Superior temporal gyrus (tissue), 1 donor: ENCODE results near the gene PRDM13.
"Not testable (repeated sequence)": the region's sequence is repeated elsewhere in the genome, so short reads cannot be mapped to it uniquely, and the experiment has no call there.

Source experiments
- DNase-seq: peaks from one replicate; pipeline ENCODE4 v3.0.0-alpha.2; 2016; ENCODE audit errors: extremely low spot score

PRDM13 gene

DNA sequence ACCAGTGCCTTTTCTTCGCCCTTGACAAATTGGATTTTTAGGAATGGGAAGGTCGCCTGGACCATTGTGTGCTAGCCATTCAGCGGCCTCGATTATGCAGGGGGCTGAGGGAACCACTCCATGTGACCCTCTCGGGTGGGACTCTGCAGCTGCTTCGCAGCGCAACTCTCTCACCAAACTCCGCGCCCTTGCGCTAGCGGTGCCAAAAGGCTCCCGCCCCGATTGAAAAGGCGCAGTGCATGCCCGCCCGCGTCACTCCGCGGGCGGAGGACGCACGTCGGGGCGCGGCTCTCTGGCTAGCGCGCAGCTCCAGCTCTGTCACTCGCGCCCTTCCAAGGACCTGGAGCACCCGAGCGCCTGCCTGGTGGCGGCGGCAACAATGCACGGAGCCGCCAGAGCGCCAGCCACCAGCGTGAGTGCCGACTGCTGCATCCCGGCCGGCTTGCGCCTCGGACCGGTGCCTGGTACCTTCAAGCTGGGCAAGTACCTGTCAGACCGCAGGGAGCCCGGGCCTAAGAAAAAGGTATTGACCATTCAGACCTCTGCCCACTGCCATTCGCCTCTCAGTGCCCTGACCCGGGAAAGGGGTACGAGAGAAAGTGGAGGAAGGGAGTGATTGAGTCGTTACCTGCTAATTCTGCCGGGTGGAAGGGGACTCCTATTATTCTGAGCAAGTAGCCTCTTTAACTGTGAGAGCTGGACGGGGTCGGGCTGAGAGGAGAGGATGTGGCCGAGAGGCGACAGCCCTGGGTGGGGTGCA, at the start of gene PRDM13:
Gene PRDM13 (plus strand): TSS at position 178 of the 760 bp plus-strand sequence. CDS start 202 bp downstream, at position 380.
- no peak for DNase-seq

DNA sequence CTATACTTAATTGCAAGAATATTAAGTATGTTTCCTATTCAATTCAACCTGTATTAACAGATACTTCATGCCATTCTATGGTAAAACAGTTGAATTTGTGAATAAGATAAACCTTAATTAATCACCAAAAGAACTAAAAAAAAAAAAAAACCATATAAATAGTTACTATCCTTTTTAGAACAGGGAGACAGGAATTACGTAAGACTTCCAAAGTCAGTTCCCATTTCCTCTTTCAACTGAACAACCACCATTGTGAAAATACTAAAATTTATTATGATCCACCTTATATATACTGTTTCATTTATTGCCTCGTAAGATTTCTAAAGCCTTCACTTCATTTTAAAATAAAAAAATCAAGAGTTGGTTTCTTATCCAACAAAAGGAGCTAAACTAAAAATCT, 47.6 kb upstream of the PRDM13 start:
- no peak for DNase-seq

DNA sequence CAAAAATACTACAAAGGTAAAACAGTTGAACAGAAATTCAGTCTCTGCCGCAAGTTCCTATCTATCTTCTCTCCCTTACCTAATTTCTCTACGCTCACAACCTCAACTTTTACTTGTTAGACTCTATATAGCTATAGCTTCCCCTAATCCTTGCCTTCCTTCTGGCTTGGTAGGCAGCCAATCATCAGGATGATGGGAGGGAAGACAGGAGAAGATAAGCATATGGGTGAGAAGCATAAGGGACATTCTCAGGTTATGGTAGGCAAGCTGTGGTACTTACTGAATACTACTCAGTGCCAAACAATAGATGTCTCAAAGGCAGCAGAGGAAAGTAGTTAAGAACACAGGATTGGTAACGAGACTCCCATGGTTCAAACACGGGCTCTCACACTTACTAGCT, 46.0 kb upstream of the PRDM13 start:
- no peak for DNase-seq

DNA sequence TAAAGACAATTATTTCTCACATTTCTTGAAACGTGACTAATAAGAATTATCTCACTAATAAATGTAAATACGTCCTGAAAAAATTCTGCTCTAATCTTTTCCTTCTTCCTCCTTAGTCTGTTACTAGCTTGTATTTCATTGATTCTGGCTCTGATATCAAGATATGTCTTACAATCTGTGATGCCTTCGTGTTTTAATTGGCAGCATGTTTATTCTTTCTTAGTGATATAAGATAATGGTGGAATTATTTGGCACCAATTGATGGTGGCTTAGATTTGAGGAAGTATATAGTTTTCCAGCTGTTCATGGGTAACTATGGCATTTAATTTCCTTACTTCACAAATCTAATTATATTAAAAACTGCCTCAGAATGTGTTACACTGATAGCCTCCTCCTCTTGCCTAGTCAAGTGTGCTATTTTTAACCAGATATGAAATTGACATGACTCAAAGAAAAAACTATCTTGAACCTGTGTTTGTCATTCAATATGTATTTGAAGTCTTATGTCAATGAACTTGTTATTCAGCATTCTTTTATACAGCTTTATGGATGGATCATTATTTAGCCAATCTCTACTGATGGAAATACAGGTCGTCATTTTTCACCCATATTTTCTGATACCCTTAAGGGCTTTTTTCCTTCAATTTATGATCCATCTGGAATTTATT, 43.4 kb upstream of the PRDM13 start:
- no peak for DNase-seq

DNA sequence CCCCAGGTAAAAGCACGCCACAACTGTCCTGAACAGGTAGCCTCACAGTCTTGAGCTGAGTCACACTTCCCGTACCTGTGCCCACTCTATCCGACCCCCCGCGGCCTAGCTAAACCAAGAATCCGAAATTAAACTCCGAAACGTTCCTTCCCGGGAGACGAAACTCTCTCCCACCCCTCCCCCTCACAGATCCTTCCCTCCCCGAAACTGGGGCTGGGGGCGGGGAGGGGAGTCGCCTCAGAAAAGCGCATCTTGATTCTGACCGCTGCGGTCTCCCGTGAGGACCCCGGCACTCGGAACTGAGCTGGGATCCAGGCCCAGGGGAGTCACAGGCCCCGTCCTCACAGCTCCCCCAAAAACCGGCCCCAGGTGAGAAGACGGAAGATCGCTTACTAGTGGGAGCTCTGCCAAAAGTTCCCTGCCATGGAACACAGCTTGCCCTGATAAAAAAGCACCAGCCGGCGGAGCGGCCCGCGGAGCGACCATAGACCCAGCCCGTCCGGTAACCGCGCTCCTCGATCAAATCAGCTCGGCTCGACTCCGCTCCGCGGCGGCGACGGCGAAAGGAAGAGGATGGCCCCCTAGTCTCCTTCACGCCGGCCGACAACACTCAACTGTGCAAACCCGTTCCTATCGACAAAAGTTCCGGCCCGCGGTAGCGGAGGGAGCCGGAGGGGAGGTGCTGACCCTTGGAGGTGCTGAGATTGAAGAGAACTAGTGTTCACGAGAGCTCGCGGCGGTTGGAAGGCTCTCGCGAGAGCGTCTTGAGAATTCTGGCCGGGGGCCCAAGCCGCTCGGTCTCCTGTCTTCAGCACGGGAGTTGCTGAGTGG, 38.3 kb upstream of the PRDM13 start, which contains the start of gene CCNC:
Gene CCNC (minus strand): TSS at position 558 of the 831 bp plus-strand sequence. CDS start 133 bp downstream, at position 425.
- DNase-seq = peak; percentile 82

DNA sequence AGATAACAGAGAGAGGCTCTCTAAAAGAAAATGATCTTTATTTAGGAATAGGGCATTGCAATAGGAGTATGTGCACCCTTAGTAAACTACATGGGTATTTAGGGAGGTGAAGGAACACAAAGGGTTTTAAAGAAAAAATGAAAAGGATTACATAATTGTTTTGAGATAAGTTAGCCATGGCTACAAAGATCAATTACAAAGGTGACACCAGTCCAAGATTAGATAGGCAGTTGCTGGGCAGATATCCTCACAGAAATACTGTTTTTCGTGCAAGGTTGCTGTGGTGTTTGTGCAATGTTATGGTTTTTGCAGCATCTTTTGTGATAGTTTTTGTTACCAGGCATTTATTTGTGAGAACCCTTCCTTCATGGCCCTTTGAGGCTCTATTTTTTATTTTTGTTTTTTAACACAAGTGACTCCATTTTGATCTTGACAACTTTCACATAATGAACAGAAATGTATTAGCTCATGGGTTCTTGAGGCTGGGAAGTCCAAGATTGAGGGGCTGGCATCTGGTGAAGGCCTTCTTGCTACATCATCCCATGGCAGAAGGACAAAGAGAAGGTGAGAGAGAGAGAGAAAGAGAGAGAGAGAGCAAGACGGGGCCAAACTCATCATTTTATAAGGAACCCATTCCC, 32.5 kb upstream of the PRDM13 start:
- DNase-seq = no peak

DNA sequence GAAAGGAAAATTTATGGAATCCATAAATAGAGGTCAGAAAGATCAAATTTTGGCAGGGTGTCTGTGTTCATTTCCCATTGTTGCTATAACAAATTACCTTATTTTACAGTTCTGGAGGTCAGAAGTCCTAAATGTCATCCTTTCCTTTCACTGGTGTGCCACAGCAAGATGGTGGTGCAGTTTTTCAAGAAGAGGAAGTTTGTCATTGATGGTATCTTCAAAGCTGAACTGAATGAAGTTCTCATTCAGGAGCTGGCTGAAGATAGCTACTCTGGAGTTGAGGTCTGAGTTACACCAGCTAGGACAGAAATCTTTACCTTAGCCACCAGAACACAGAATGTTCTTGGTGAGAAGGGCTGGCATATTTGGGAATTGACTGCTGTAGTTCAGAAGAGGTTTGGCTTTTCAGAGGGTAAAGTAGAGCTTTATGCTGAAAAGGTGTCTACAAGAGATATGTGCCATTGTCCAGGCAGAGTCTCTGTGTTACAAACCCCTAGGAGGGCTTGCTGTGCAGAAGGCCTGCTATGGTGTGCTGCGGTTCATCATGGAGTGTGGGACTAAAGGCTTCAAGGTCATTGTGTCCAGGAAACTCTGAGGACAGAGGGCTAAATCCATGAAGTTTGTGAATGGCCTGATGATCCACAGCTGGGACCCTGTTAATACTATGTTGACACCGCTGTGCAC, 30.9 kb upstream of the PRDM13 start:
- no peak for DNase-seq

DNA sequence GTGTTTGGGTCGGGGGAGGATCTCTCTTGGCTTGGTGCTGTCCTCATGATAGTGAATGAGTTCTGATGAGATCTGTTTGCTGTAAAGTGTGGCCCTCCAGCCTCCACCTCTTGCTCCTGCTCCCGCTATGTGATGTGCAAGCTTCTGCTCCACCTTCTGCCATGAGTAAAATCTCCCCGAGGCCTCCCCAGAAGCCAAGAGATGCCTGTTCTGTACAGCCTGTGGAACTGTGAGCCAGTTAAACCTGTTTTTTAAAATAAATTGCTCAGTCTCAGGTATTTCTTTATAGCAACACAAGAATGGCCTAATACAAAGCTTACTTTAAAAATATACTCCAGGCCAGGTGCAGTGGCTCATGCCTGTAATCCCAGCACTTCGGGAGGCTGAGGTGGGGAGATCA, 26.9 kb upstream of the PRDM13 start:
- DNase-seq = no peak

DNA sequence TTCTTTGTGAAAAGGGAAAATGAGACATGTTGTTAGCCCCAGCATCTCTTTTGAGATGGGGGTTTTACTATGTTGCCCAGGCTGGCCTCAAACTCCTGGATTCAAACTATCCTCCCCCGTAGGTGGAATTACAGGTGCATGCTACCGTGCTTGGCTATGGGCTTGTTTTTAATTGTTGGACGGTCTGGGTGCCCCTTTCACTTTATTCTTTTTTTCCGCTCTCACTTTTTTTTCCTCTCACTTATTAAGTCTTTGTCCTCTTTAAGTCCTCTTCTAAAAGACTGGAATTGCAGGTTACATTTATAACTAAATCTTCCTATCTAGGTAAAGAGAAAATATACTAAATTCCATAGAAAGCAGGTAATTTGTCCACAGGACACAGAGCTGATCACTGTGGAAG, 18.8 kb upstream of the PRDM13 start:
- DNase-seq = no peak

DNA sequence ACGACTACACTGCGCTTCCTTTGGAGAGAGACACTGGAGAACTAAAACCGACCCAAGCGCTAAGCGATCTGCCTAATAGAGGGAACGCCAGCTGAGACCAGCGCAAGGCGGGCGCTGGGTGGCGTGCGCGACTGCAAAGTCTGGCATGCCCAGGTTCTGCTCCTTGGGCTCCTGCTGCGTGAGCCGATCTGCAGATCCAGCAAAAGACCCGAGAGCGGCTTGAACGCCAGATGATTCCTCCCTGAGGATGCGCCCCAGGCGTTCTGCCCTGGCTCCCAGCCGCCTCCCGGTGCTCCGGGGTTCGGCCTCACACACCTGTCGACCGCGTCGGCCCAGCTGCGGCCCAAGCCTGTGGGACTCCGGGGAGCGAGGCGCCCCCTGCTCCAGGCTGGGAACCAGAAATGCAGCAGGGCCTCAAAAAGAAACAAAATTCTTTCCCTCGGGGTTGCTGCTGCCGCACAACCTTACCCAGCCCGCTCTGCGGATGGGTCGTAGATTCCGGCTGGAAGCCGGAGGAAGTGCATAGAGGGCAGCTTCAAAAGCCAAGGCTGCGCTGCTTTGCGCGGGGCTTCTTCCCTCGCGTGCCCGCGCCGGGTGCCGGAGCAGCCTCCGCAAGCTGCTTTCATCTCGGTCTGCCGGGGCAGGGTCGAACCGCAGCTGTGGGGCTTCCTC, 17.9 kb upstream of the PRDM13 start:
- no peak for DNase-seq

DNA sequence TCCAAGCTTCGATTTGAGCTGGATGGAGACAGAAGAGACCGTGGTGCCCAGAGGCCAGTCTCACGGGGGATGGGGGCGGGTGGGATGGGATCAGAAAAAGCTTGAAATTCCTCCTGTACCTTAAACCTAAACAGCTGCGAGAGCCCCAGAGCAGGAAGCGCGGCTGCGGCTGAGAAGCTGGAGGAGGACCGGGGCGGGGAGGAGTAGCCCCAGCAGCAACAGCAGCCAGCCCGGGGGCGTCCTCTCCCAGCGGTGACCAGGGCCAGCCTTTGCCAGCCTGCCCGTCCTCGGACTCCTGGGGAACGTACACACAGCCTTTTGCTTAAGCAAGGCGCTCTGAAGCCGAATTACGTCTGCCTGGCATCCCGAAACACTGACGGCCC, 17.4 kb upstream of the PRDM13 start:
- DNase-seq = no peak

DNA sequence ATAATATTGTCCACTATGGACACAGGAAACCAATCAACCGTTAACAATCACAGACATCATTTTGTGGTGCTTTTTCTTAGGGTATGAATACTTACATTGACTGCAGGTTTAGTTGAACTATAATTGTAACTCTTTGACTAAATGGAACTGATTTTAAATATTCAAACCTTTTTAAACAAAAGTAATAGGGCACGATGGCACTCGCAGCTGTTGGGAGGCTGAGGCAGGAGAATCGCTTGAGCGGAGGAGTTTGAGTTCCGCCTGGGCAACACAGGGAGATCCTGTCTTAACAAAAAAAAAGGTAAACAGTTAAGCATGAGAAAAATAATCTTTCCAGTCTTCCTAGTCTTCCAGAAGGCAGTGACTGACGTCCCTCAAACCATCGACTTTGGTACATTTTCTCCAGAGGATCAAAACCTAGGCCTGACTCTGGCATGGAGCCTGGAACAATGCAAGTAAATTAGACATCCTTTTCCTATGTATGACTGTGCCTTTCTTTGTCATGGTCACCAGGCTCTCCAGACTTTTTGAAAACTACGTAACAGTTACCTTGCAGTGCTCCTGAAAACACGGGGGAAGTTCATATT, 16.6 kb upstream of the PRDM13 start:
- DNase-seq = no peak

DNA sequence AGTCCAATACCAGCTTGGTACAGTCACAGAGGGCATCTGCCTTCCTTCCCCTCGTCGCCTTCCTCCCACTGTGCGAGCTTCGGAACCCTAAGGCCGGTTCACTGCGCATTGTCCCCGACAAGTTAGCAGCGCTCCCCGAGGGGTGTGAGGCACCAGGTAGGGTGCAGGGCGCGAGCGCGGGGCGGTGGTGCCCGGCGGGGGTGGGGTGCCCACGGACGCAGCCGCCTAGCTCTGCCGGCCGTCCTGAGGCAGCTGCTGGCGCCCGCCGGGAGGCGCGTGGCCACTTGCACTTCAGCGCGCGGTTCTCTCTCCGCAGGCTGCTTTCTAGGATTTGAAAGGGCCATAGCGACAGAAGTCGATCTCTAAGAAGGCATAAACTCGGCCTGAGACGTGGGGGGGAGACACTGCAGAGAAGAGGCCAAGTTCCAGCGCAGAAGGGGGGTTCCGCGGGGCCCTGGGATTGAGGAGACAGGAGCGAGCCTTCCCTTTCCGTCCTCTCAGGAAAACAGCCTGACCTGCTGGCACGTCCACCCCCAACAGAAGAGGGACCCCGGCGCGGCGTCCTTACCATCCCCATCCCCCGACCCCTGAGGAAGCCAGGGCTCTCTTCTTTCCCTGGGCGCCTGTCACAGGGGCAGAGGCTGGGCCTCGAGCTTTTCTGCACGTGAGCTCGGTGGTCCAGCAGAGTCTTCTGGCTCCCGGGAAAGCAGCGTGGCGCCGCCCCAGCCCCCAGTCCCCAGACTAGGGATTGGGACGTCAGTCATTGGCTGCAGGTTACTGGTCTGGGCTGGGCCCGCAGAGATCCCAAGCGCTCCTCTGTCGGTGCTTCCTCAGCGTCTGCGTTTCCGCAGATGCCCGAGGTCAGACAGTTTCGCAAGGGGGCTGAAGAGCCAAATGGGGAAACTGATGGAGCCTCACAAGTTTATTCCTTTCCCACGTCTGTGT, 15.6 kb upstream of the PRDM13 start:
- no peak for DNase-seq

DNA sequence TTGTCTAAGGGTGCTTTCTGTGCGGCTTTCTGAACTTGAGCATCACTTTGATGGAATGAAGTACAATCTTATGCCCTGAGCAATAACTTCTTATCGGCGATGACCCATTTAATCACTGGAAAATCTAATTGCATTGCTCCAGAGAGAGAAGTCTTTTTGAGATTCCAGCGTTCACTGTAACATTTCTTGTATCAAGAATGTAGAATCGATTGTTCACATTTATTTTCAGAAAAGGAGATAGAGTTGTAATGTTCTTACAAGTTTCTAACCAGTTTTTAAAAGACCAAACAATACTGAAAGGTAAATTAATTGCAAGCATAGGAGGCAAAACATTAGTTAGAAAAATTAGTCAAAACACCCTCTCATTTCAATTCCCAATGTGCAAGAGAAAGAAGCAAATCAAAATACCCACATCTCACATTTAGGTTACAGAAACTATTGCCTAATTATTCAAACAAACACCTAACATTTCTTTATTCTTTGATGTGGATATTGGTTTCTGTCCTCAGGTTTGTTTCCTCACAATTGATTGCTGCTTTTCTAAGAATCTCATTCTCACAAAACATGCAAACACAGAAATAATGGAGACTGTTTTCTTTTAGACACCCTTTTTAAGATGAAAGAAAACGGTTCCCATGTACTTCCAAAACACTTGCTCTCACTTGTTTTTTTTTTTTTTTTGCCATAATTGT, 14.8 kb upstream of the PRDM13 start:
- DNase-seq = no peak

DNA sequence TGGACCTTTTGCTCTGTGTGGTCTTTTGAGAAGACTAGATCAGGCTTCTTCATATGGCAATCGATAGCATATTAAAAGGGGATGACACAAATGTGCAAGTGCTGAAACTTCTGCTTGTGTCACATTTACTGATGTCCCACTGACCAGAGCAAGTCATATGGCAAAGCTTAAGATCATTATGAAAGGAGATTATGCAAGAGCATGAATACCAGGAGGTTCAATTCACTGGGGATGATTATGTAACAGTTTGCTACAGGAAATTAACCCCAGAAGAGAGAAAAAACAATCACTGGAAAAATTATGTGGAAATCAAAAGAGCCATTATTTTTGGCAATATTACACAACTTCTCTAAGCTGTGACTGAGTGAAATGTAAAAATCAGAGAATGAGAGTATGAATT, 13.7 kb upstream of the PRDM13 start:
- DNase-seq = no peak

DNA sequence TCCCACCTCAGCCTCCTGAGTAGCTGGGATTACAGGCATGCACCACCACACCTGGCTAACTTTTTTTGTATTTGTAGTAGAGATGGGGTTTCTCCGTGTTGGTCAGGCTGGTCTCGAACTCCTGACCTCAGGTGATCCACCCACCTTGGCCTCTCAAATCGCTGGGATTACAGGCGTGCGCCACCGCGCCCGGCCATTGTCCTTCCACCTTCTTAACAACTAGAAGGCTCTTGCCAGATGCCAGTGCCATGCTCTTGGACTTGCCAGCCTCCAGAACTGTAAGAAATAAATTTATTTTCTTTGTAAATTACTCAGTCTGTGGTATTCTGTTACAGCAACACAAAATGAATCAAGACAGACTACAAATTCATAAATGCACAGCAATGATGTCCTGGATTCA, 11.9 kb upstream of the PRDM13 start:
- DNase-seq = not testable (repeated sequence)

DNA sequence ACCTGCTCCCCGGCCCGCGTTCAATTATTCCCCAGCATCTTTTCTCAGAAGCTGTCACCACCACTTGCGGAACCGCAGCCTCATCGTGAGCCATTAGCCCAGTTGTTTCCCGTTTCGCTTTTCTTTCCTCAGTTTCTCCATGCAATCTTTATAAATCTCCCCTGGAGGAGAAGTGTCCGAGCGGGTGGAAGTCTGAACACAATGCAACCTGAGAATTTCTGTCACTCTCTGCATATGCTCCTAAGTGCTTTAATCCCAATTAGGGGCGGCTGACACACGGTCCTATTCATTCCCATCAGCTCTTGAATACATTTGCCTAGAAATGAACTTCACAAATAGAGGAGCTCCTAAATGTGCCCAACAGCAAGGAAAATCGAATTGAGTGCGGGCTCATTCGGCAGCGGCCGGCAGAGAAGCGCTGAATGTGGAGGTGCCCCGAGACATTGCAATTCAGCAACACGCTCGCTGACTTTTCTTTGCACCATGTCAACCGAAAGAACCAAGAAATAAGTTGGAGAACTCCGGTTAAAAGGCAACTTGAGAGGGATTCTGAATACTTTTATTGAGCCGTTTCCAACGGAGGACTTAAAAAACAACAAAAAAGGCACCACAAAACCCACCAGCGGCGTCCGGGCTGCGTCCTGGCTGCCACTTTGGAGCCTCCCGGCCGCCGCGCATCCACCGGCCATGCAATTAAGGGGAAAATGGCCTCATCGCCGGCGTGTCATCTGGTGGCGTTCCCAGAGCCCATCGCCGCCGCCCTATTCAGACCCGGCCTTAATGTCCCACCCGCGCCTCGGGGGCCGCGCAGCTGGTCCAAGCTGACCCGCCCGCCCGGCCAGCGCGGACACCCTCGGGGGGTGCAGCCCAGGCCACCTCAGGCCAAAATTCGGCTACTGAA, 3.9 kb upstream of the PRDM13 start:
- no peak for DNase-seq
